K562 (cell line): ENCODE measurements around the gene TMCC2. TPM values are rescaled to one million over a fixed set of nuclear protein-coding genes. Genes with fewer than 3 reads are reported as not detected.

Experiments used
- ATAC-seq: fragments of 200-7000 bp; cut with Tn5 transposase; 3 replicates; pipeline ENCODE4 v1.9.1; 2020; ENCODE audit warnings: moderate library complexity
- BruUV-seq: library from RNA; stranded (reverse); fragments of 400-500 nt; replicated peaks from 2 replicates; lab custom pipeline; 2021; lab: Mats Ljungman, UMichigan
- CTCF ChIA-PET: fragments of 300-600 bp; formaldehyde crosslinking; extraction: SDS; loops from one replicate; lab custom pipeline; 2021; ENCODE audit warnings: low intra/inter-chr PET ratio; lab: Yijun Ruan, JAX
- POLR2A ChIA-PET: fragments of 300-600, 350-650 bp; sonication (Branson Sonifier 250); formaldehyde crosslinking; extraction: SDS; loops from one replicate; lab custom pipeline; 2021; ENCODE audit warnings: antibody characterized with exemption, inconsistent platforms; lab: Yijun Ruan, JAX
- DNase-seq, 4 experiments: peaks; one replicate each; pipeline versions ENCODE4 v3.0.0 to v3.0.0-alpha.2; 2011 to 2018; ENCODE audit warnings: low spot score in 3 of 4, mixed read lengths in 3 of 4; ENCODE audit errors: extremely low read depth in 1 of 4
- FAIRE-seq: peaks from 2 replicates; lab custom pipeline; 2011; peaks lifted over from hg19 to GRCh38; lab: Jason Lieb, UNC
- H2AFZ ChIP-seq: 2 replicates; pipeline ENCODE4 v1.6.0; 2011; ENCODE audit warnings: low read depth, low read length, control low read depth, inconsistent platforms
- H3K27ac ChIP-seq: fragments of 200-600 bp; 3 replicates; pipeline ENCODE4 v1.8.0; 2011; ENCODE audit warnings: low read depth, mild to moderate bottlenecking, control low read depth, inconsistent platforms, low read length, moderate library complexity, mixed read lengths; ENCODE audit errors: extremely low read depth
- H3K27me3 ChIP-seq, 2 experiments: fragments of 300-600 bp in 1 of 2; 2 replicates in 1 of 2; 3 replicates in 1 of 2; pipeline versions ENCODE4 v1.6.0 to v1.8.0; 2011; ENCODE audit warnings: inconsistent platforms in 2 of 2, low read length in 2 of 2, mild to moderate bottlenecking in 1 of 2, mixed read lengths in 1 of 2, moderate library complexity in 1 of 2; ENCODE audit not compliant: control insufficient read depth in 2 of 2, insufficient read depth in 2 of 2
- H3K36me3 ChIP-seq: fragments of 300-600 bp; 3 replicates; pipeline ENCODE4 v1.8.0; 2011; ENCODE audit warnings: mild to moderate bottlenecking, low read length, inconsistent platforms; ENCODE audit not compliant: control insufficient read depth, insufficient read depth
- H3K4me1 ChIP-seq, 2 experiments: fragments of 200-600 bp in 1 of 2; replicated peaks in 1 of 2; 2 replicates in 1 of 2; 3 replicates in 1 of 2; pipeline versions ENCODE4 v1.5.1 to v1.8.0; 2011; ENCODE audit warnings: inconsistent platforms in 2 of 2, low read length in 2 of 2, mild to moderate bottlenecking in 1 of 2, mixed read lengths in 1 of 2, moderate library complexity in 1 of 2; ENCODE audit not compliant: control insufficient read depth in 2 of 2, insufficient read depth in 2 of 2
- H3K4me2 ChIP-seq: 2 replicates; pipeline ENCODE4 v1.6.1; 2011; ENCODE audit warnings: low read length, control low read depth, inconsistent platforms, mixed read lengths; ENCODE audit not compliant: insufficient read depth
- H3K4me3 ChIP-seq: fragments of 200-600 bp; sonication (generic), shearing (Covaris generic); 2 replicates; pipeline ENCODE4 v1.5.1; 2016; ENCODE audit warnings: control low read depth, inconsistent platforms
- H3K79me2 ChIP-seq: fragments of 200-600 bp; 3 replicates; pipeline ENCODE4 v1.8.0; 2011; ENCODE audit warnings: low read length, inconsistent platforms; ENCODE audit not compliant: control insufficient read depth, insufficient read depth
- H3K9ac ChIP-seq, 2 experiments: 2 replicates each; pipeline versions ENCODE4 v1.6.0 to v1.6.1; 2011; ENCODE audit warnings: low read depth in 2 of 2, low read length in 2 of 2, control low read depth in 1 of 2, inconsistent platforms in 1 of 2, mild to moderate bottlenecking in 1 of 2, mixed read lengths in 1 of 2; ENCODE audit not compliant: insufficient read depth in 1 of 2
- H3K9me1 ChIP-seq: one replicate; pipeline ENCODE4 v1.6.0; 2011; ENCODE audit warnings: inconsistent platforms, mild to moderate bottlenecking, low read length, moderate library complexity; ENCODE audit not compliant: control insufficient read depth, insufficient read depth
- H3K9me3 ChIP-seq: replicated peaks from 2 replicates; pipeline ENCODE4 v1.5.1; 2011; ENCODE audit warnings: low read depth, low read length, inconsistent platforms; ENCODE audit not compliant: control insufficient read depth, insufficient read depth
- H4K20me1 ChIP-seq: replicated peaks from 2 replicates; pipeline ENCODE4 v1.6.1; 2011; ENCODE audit warnings: low read length, inconsistent platforms, mixed read lengths; ENCODE audit not compliant: control insufficient read depth, insufficient read depth
- ARID3B ChIP-seq: fragments of 250-450 bp; sonication (Bioruptor Pico); IDR thresholded peaks from 2 replicates; pipeline ENCODE4 v1.4.0; 2020; ENCODE audit warnings: borderline replicate concordance
- BHLHE40 ChIP-seq: IDR thresholded peaks from 2 replicates; pipeline ENCODE4 v1.6.1; 2011; ENCODE audit warnings: low read length, improper control_type of control experiment
- CHD2 ChIP-seq: IDR thresholded peaks from 2 replicates; pipeline ENCODE4 v1.6.1; 2011; ENCODE audit warnings: low read depth, low read length
- DNMT1 ChIP-seq: fragments of 450-650 bp; IDR thresholded peaks from 2 replicates; pipeline ENCODE4 v1.6.1; 2016; ENCODE audit warnings: antibody characterized with exemption, mild to moderate bottlenecking
- ELK3 ChIP-seq: fragments of 450-650 bp; formaldehyde crosslinking; IDR thresholded peaks from 2 replicates; pipeline ENCODE4 v1.4.0; 2020; ENCODE audit warnings: mild to moderate bottlenecking
- GATA2 ChIP-seq: sonication (generic); formaldehyde crosslinking; IDR thresholded peaks from 2 replicates; pipeline ENCODE4 v1.4.0; 2020; ENCODE audit warnings: mild to moderate bottlenecking, missing genetic modification reagents
- JUN ChIP-seq, 2 experiments: sonication (generic) in 1 of 2; formaldehyde crosslinking in 1 of 2; IDR thresholded peaks; 2 replicates each; pipeline versions ENCODE4 v1.6.1 to v1.8.0; 2012 to 2022; ENCODE audit warnings: borderline replicate concordance in 2 of 2, mild to moderate bottlenecking in 2 of 2, improper control_type of control experiment in 1 of 2, low read depth in 1 of 2, low read length in 1 of 2, missing genetic modification reagents in 1 of 2
- MCM2 ChIP-seq: fragments of 450-650 bp; IDR thresholded peaks from 2 replicates; pipeline ENCODE4 v1.6.1; 2017; ENCODE audit warnings: low read depth, mild to moderate bottlenecking
- PHF21A ChIP-seq: fragments of 450-650 bp; IDR thresholded peaks from 2 replicates; pipeline ENCODE4 v1.6.1; 2017; ENCODE audit warnings: low read depth, borderline replicate concordance
- RFX5 ChIP-seq: IDR thresholded peaks from 2 replicates; pipeline ENCODE4 v1.6.1; 2011; ENCODE audit warnings: low read depth, mild to moderate bottlenecking, improper control_type of control experiment, low read length
- RNF219 ChIP-seq: fragments of 250-450 bp; sonication (Bioruptor Pico); IDR thresholded peaks from 2 replicates; pipeline ENCODE4 v1.5.0; 2022; ENCODE audit warnings: mild to moderate bottlenecking
- SMAD4 ChIP-seq: fragments of 250-450 bp; sonication (Bioruptor Pico); conservative IDR thresholded peaks from 2 replicates; pipeline ENCODE4 v1.8.0; 2021; ENCODE audit warnings: inconsistent platforms, mild to moderate bottlenecking, moderate library complexity
- TCF15 ChIP-seq: fragments of 250-450 bp; sonication (Bioruptor Pico); IDR thresholded peaks from 2 replicates; pipeline ENCODE4 v1.8.0; 2022; ENCODE audit warnings: moderate library complexity, mild to moderate bottlenecking, inconsistent platforms
- ZNF316 ChIP-seq: fragments of 450-650 bp; IDR thresholded peaks from 2 replicates; pipeline ENCODE4 v1.6.1; 2016
- ZNF347 ChIP-seq: fragments of 450-650 bp; formaldehyde crosslinking; IDR thresholded peaks from 2 replicates; pipeline ENCODE4 v1.4.0; 2020; ENCODE audit warnings: low read depth, mild to moderate bottlenecking, moderate library complexity
- ZNF436 ChIP-seq: fragments of 250-450, 450-650 bp; sonication (Bioruptor Pico); formaldehyde crosslinking; IDR thresholded peaks from 2 replicates; pipeline ENCODE4 v1.7.0; 2020; ENCODE audit warnings: mild to moderate bottlenecking
- ZSCAN32 ChIP-seq: fragments of 450-650 bp; formaldehyde crosslinking; IDR thresholded peaks from 2 replicates; pipeline ENCODE4 v1.4.0; 2020; ENCODE audit warnings: mild to moderate bottlenecking, moderate library complexity
- WGBS: fragments of 100-300 bp; shearing (Covaris generic); methylation state at CpG from one replicate; pipeline ENCODE4 v1.1.6; 2016; ENCODE audit warnings: low coverage, mixed read lengths; ENCODE audit not compliant: insufficient coverage; ENCODE audit errors: missing lambda C conversion rate; 5-methylcytosine and 5-hydroxymethylcytosine counted together
- in situ Hi-C: fragments of 300-500 bp; cut with MboI; formaldehyde crosslinking; loops from 4 replicates; pipeline ENCODE4 v1.15.0; 2018; ENCODE audit warnings: inconsistent platforms, mixed read lengths
- intact Hi-C: fragments of 100-400 bp; cut with micrococcal nuclease; formaldehyde crosslinking; loops from 2 replicates; pipeline ENCODE4 v1.14.2; 2022
- polyA plus RNA-seq, 8 experiments: library from polyadenylated mRNA; depleted of rRNA in 4 of 8; stranded (reverse) in 5 of 8; unstranded in 3 of 8; fragments of >200 nt; fragmentation: Nextera tagmentation in 2 of 8; fragmentation: Illumina TruSeq in 1 of 8; extraction: Ambion mirVana in 2 of 8; extraction: Trizol in 1 of 8; gene quantifications; 2 replicates each; pipeline versions ENCODE4 v1.2.1 to v1.2.3, GENCODE V29; 2011 to 2014; ENCODE audit warnings: inconsistent platforms in 1 of 8, missing spikeins in 1 of 8
- total RNA-seq, 7 experiments: library from RNA; depleted of rRNA in 6 of 7; stranded (reverse); fragments of >200 nt in 6 of 7; fragmentation: Illumina TruSeq in 2 of 7; extraction: Trizol in 2 of 7; gene quantifications; 2 replicates each; pipeline versions ENCODE4 v1.2.1 to v1.2.3, GENCODE V29; 2011 to 2021; ENCODE audit warnings: low replicate concordance in 1 of 7

Gene TMCC2
- total and polyA plus RNA-seq, 9 of the 15 experiments (the other 6 are each of a cell fraction or from before 2014, with no cell fraction given): 0.06 to 1.8 (median 0.98) TPM

- no peak for TF ChIP-seq MCM2
- TF ChIP-seq GATA2 (CRISPR knock-in tag): no peak
- TF ChIP-seq RNF219 (CRISPR knock-in tag): no peak
- no peak for TF ChIP-seq CHD2
- TF ChIP-seq ELK3 (CRISPR knock-in tag): no peak
- no peak for TF ChIP-seq ARID3B (CRISPR knock-in tag)
- TF ChIP-seq ZSCAN32 (CRISPR knock-in tag): no peak
- no peak for TF ChIP-seq ZNF436 (CRISPR knock-in tag)
- TF ChIP-seq ZNF347 (CRISPR knock-in tag): no peak
- no peak for TF ChIP-seq JUN (IDR thresholded peaks at IDR 0.05; ENCODE audit: borderline replicate concordance, low read depth, low read length)
- no peak for TF ChIP-seq JUN (CRISPR knock-in tag; IDR thresholded peaks at IDR 0.05; ENCODE audit: borderline replicate concordance)
- no peak for TF ChIP-seq TCF15
- no peak for TF ChIP-seq DNMT1
- TF ChIP-seq RFX5: no peak
- no peak for TF ChIP-seq ZNF316
- no peak for TF ChIP-seq SMAD4
- TF ChIP-seq BHLHE40: no peak
- no peak for TF ChIP-seq PHF21A
- FAIRE-seq (no peak), ATAC-seq (no peak), DNase-seq (no peak)
- H3K4me1 ChIP-seq: peaks cover 11 to 25% of the 10 kb centered on the region in 2 experiments; a peak in 4 of 5 replicates
- ChIA-PET POLR2A (interaction anchor here (0.5 to 1.1 kb wide), 3 partner anchors 10 to 20 kb away, joined by 3 read pairs; no protein-coding TSS in a partner anchor), CTCF (interaction anchor here (0.5 kb wide), 1 partner anchor 21 kb away, joined by 4 read pairs; no protein-coding TSS in a partner anchor)
- H3K9me1 ChIP-seq: no peaks in the 10 kb centered on the region
- 0 out of 5 replicates have a peak, but pooled peaks cover 0 to 4% of the 10 kb centered on the region in 2 experiments for H3K27me3 ChIP-seq
- no peak overlapping the region; a peak in 1 of 4 replicates for H3K9ac ChIP-seq
- H3K79me2 ChIP-seq: no peaks in the 10 kb centered on the region
- no peak overlapping the region for H2AFZ ChIP-seq
- no peak overlapping the region for H3K27ac ChIP-seq
- no TSS peak for BruUV-seq
- no peaks in the 10 kb centered on the region for H3K9me3 ChIP-seq
- in situ Hi-C loops: no loop called here
- H3K4me3 ChIP-seq: no peak overlapping the region
- H3K4me2 ChIP-seq: no peak overlapping the region
- 74% methylated on average over 6 of the region's 6 CpGs for WGBS
- no peaks in the 10 kb centered on the region for H3K36me3 ChIP-seq
- H4K20me1 ChIP-seq: no peaks in the 10 kb centered on the region
- intact Hi-C loops: no loop called here
Observed at GRCh38 chr1:205235951-205236350, 8.2 kb downstream of the TMCC2 start.
